NOMO-1 (cell line): ENCODE measurements around the gene ARHGEF28.

Experiments
- DNase-seq, 2 experiments: peaks; one replicate each; lab custom pipeline; 2025; ENCODE audit not compliant: unreplicated experiment in 2 of 2; lab: John Stamatoyannopoulos, UW

Gene ARHGEF28

DNA sequence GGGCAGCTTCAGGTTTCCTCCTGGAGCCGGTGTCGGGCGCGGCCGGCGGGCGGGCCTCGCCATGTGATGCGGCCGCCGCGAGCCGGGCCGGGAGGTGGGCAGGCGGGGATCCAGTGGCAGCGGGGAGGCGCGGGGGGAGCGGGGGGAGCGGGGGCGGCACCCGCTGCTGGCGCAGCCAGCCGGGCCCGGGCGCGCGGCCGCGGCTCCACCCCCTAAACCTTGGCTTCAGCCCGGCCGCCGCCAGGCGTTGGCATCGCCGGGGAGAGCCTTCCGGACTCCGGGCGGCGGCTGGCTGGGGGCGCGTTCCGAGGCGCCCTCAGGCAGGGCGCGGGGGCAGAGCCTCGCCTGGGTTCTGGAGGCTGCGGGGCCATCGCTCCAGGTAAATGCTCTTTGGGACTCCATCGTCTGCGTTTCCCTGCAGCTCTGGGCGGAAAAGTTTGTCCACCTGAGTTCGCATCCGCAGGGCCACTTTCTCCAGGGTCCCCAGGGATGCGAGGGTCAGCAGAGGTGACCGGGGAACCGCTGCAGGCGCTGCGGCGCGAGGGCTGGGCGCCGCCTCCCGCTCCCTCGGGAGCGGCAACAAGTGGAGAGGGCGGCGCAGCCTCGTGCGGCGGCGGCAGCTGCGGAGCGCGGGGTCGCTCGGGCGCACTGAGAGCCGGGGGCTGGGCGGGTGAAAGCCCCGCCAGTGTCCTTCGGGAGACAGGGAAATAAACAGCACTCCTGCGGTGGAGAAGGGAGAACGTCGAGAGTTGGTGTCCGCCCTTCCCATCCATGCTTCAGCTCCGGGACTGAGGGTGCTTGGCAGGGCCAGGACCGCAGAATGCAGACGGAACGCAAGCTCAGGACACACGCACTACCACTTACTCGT, at the start of gene ARHGEF28:
ARHGEF28 (plus strand) TSS at position 253 of the 868 bp plus-strand sequence. CDS start 58,656 bp downstream, outside the sequence.
- DNase-seq: peak; percentile 51 to 60

DNA sequence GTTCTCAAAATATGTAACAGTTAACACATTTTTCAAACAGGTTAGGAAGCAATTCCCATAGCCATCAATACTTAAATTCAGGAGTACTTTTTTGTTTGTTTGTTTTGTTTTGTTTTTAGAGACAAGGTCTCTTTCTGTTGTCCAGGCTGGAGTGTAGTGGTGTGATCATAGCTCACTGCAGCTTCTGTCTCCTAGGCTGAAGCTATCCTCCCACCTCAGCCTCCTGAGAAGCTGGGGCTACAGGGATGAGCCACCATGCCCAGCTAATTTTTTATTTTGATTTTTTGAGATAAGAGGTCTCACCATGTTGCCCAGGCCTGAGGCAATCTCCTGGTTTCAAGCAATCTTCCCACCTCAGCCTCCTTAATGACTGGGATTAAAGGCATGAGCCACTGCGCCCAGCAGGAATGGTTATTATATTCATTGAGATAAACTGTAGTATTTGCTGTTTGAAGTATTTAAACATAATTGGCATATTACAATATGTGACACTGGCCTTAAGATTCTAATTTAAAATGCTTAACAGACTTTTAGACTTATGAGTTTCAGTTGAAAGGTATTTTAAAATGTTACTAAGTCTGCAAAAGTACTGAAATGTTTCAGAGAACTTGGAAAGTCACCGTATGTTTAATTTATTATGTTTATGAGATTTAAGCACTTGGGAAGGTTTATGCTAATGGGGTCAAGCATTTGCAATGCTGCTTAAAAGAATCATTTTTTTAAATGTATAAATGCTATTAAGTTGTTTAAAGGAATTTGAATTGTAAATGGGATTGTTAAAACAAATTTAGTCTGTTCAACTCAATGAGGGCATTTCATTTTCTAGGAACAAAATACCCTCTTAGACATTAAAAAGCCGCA, 43.5 kb upstream of the ARHGEF28 start:
- no peak for DNase-seq

DNA sequence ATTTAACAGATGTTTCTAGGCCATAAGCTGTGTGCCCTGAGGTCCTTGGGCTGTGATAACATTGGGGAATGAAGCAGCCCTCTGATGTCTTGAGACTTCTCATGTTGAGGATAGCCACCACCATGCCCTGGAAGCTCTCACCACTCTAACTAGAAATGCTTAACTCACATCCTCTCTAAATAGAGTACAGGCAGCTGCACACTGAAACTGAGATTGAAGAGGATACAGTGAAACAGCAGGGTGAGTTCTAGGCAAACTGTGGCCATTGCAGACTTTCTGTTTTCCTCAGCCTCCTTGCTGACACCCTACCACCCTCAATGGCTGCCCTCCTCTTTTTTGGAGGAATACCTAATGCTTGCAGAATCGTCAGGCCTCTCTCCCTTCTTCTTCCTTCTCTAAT, 38.1 kb upstream of the ARHGEF28 start:
- DNase-seq: no peak

GRCh38 chr5:73591102-73591695, 34.8 kb upstream of the ARHGEF28 start:
- DNase-seq: peak; percentile 21 to 59

DNA sequence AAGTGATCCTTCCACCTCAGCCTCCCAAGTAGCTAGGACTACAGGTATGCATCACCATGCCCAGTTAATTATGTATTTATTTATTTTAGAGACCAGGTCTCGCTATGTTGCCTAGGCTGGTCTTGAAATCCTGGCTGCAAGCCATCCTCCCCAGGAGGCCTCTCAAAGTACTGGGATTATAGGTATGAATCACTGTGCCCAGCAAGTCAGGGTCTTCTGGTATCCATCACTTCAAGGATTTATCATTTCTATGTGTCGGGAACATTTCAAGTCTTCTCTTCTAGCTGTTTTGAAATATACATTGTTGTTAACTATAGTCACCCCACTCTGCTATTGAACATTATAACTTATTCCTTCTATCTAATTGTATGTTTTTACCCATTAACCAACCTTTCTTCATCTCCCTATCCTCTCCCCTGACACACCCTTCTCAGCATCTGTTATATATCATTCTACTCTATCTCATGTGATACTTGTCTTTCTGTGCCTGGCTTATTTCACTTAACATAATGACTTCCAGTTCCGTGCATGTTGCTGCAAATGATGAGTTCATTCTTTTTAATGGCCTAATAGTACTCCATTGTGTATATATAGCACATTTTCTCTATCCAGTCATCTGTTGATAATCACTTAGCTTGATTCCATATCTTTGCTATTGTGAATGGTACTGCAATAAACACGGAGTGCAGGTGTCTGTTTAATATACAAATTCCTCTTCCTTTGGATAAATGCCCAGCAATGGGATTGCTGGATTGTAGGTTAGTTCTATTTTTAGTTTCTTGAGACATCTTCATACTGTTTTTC, 34.1 kb upstream of the ARHGEF28 start:
- DNase-seq: no peak

GRCh38 chr5:73592551-73592950, 33.4 kb upstream of the ARHGEF28 start:
- DNase-seq: no peak

- DNase-seq: peak in 1 of 2 experiments; percentile 16
Measured at GRCh38 chr5:73596705-73597328, 29.2 kb upstream of the ARHGEF28 start.

DNA sequence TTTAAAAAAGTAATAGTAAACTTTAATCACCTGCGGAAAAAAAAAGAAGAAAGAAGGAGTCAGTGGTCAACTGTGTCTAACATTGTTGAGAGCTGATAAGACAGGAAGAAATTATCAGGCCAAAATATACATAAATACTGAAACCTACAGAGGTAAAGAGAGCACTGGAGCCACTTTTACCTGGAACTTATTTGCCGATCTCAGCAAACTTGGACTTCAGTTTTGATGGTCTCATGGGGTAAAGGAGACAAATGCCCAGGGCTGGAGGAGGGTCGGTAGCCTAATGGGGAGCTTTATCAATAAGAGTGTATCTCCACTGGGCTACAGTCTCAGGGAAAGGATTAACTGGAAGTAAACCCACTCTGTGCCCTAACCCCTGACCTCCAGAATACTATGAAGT, 26.6 kb upstream of the ARHGEF28 start:
- DNase-seq: no peak

DNA sequence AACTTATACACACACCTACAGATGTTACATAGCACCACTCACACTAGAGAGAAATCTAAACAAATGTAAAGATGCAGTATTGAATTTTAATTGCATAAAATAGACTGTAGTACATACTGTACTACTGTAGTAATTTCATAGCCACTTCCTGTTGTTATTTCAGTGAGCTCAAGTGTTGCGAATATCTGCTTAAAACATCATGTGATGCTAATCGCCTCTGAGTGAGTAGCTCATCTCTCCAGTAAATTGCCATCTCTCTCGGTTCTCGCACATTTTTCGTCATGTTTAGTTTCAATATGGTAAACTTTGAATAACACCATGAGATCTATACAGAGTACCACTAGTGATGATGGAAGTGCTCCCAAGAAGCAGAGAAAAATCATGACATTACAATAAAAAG, 22.0 kb upstream of the ARHGEF28 start:
- peak in 1 of 2 experiments; percentile 30 for DNase-seq

- DNase-seq: no peak
Measured at GRCh38 chr5:73605223-73606087, 20.5 kb upstream of the ARHGEF28 start.

DNA sequence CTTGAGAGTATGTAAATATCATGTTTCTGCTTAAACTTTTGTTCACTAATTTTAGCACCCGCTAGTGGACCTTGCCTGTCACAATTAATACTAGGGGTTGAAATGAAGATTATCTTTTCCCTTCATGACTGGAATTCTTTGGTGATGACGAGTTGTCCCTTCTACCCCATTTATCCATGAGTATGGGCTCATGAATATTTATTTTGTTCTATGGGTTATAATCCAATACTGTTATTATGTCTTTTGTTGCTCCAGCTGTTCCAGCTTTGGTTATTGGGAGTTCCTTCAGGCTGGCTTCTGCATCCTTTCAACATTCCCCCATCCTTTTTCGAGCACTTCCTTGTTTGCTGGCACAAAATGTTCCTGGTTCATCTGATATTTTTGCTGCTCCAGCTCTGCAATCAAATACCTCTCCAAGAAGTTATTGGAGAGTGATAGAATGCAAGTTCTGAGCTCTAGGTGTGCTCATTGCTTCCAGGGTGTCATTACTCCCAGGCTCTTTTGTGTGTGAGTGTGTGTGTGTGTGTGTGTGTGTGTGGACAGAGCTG, 19.7 kb upstream of the ARHGEF28 start:
- no peak for DNase-seq

GRCh38 chr5:73607228-73607627, 18.8 kb upstream of the ARHGEF28 start:
- DNase-seq: no peak

- no peak for DNase-seq
Measured at GRCh38 chr5:73612799-73613198, 13.2 kb upstream of the ARHGEF28 start.

DNA sequence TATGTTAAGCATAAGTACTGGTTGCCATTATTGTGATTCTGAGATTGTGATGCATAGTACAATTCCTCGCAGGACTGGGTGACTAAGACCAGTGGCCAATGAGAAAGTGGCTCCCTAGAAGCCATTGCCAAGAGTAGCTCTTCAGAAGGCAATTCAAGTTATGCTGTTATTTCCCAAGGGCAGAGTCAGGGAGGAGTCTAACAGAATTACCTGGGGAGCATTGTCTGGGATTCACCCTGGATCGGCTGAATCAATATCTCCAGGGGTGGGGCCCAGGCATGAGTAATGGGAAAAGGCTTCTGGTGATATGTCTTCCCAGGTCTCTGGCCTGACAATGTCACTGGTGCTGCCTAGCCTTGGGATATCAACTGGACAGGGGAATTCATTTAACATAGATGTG, 10.9 kb upstream of the ARHGEF28 start:
- no peak for DNase-seq

- no peak for DNase-seq
Measured at GRCh38 chr5:73615947-73616346, 10.0 kb upstream of the ARHGEF28 start.

DNA sequence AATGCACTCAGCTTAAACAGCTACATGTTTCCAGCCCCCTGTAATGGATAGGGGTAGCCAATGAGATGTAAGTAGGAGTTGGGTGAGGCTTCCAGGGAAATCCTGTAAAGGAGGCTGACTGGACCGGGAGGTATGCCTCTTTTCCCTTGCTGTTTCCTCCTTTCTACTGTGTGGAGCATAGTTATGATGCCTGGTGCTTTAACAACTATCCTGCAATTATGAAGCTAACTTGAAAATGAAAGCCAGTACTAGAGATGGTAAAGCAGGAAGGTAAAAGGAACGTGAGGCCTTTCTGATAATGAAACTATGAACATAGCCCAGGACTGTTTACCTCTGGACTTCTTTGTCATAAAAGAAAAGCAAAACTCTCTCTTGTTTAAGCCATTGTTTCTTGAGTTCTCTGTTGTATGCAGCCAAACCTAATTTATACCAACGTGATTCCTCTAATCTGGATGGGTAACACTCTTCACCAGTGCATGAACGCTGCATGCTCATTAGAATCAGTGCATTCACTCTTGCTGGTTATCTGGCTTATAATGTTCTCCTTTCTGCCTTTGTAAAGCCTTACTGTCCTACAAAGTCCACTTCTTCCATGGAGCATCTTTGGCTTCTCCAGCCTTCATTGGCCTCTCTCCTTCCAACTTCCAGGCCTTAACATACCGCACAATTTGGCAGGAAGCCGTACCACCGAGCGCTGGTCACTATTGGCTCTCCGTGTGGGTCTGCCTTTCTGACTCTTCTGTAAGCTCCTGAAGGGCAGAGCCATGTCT, 8.3 kb upstream of the ARHGEF28 start:
- no peak for DNase-seq

- no peak for DNase-seq
Measured at GRCh38 chr5:73619606-73620333, 6.2 kb upstream of the ARHGEF28 start.
